ENCODE measurements around the gene LPP.

DNA sequence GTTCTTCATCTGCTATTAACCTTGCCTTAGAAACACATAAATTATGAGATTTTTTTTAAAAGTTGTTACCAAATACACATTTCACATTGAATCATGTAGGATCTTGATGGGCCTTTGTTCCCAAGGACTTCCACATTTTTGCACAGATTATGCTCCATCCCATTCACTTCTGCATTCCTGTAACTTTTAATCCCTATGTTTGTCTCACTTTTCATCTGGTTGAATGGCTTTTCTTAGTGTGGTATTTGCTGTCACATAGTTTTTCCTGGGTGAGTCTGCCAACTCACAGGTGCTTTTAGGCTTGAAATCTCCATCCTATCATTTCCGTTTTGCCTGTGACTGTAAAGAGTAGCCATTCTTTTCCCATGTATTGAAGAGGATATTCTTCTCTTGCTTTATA lies 720.6 kb downstream of the LPP start:
- TF ChIP-seq, protein P1, sequence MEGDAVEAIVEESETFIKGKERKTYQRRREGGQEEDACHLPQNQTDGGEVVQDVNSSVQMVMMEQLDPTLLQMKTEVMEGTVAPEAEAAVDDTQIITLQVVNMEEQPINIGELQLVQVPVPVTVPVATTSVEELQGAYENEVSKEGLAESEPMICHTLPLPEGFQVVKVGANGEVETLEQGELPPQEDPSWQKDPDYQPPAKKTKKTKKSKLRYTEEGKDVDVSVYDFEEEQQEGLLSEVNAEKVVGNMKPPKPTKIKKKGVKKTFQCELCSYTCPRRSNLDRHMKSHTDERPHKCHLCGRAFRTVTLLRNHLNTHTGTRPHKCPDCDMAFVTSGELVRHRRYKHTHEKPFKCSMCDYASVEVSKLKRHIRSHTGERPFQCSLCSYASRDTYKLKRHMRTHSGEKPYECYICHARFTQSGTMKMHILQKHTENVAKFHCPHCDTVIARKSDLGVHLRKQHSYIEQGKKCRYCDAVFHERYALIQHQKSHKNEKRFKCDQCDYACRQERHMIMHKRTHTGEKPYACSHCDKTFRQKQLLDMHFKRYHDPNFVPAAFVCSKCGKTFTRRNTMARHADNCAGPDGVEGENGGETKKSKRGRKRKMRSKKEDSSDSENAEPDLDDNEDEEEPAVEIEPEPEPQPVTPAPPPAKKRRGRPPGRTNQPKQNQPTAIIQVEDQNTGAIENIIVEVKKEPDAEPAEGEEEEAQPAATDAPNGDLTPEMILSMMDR (conservative IDR thresholded peaks at IDR 0.05): no peak
- no peak for TF ChIP-seq EZH2 (IDR thresholded peaks at IDR 0.05; ENCODE audit: low read depth)

Measured in PC-9 (cell line).